Skeletal muscle cell (primary cell): Measurements from ENCODE around the gene YPEL1.
A peak's percentile ranks its signal among the peaks of the same experiment; 100 is the strongest.
"Not testable (repeated sequence)": the region's sequence is repeated elsewhere in the genome, so short reads cannot be mapped to it uniquely, and the experiment has no call there.

Experiments
- DNase-seq: peaks from one replicate; pipeline ENCODE4 v3.0.0-alpha.2; 2010; ENCODE audit warnings: low read depth
- H3K4me3 ChIP-seq: 2 replicates; pipeline ENCODE4 v1.5.1; 2011; ENCODE audit warnings: low read depth, mild to moderate bottlenecking, control low read depth, low read length, moderate library complexity

YPEL1 gene

DNA sequence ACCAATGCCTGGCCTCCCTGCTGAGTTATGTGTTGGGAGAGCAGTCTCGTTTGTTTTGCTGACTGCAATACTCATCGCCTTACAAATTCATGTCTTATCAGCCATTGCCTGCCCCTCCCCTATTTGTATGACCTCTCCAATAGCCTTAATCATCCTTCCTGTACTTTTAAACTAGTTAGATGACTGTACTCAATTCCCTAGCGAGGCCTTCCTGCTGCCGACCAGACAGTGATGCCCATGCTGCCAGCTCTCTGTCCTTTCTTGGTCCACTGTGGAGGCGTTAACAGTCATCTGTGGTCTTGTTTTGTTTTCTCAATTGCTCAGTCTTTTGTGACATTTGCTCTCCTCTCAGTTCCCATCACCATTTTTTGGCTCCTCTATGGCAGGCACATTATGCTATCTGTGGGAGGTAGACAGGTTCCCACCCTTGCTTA lies 20.3 kb upstream of the YPEL1 start:
- DNase-seq: peak; percentile 58
- no peak overlapping the region for H3K4me3 ChIP-seq

DNA sequence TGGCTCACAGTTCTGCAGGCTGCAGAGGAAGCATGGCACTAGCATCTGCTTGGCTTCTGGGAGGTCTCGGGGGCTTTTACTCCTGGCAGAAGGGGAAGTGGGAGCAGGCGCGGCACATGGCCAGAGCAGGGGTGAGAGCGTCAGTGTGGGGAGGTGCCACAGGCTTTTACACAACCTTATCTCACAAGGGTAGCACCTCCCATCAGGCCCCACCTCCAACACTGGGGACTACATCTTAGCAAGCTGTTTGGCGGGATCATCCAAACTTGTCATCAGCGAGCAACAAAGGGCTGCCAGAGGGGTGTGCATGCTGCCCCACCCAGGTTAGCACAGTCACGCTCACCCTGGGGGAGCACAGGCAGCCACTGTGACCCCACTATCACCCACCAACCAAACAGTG lies 18.9 kb upstream of the YPEL1 start:
- no peak for DNase-seq
- H3K4me3 ChIP-seq: no peak overlapping the region

GRCh38 chr22:21753374-21754111 lies 17.9 kb upstream of the YPEL1 start:
- H3K4me3 ChIP-seq: no peak overlapping the region
- DNase-seq: no peak

GRCh38 chr22:21752276-21752675 lies 16.7 kb upstream of the YPEL1 start:
- DNase-seq: no peak
- H3K4me3 ChIP-seq: no peak overlapping the region

- H3K4me3 ChIP-seq: no peak overlapping the region
- no peak for DNase-seq
Observed at GRCh38 chr22:21745948-21746347, 10.4 kb upstream of the YPEL1 start.

DNA sequence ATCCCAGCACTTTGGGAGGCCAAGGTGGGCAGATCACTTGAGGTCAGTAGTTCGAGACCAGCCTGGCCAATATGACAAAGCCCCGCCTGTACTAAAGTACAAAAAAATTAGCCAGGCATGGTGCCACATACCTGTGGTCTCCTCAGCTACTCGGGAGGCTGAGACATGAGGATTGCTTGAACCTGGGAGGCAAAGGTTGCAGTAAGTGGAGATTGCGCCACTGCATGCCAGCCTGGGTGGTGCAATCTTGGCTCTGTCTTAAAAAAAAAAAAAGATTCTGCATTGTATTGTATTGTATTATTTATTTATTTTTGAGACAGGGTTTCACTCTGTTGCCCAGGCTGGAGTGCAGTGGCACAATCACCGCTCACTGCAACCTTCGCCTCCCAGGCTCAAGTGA lies 9.3 kb upstream of the YPEL1 start:
- H3K4me3 ChIP-seq, DNase-seq: not testable (repeated sequence)

- H3K4me3 ChIP-seq: no peak overlapping the region
- no peak for DNase-seq
Observed at GRCh38 chr22:21741790-21742189, 6.2 kb upstream of the YPEL1 start.

- no peak overlapping the region for H3K4me3 ChIP-seq
- no peak for DNase-seq
Observed at GRCh38 chr22:21741059-21741458, 5.5 kb upstream of the YPEL1 start.

GRCh38 chr22:21739828-21740377 lies 4.3 kb upstream of the YPEL1 start:
- H3K4me3 ChIP-seq: no peak overlapping the region
- no peak for DNase-seq

- H3K4me3 ChIP-seq: no peak overlapping the region
- DNase-seq: no peak
Observed at GRCh38 chr22:21738966-21739365, 3.4 kb upstream of the YPEL1 start.

GRCh38 chr22:21738081-21738480 lies 2.5 kb upstream of the YPEL1 start:
- DNase-seq: no peak
- H3K4me3 ChIP-seq: no peak overlapping the region

DNA sequence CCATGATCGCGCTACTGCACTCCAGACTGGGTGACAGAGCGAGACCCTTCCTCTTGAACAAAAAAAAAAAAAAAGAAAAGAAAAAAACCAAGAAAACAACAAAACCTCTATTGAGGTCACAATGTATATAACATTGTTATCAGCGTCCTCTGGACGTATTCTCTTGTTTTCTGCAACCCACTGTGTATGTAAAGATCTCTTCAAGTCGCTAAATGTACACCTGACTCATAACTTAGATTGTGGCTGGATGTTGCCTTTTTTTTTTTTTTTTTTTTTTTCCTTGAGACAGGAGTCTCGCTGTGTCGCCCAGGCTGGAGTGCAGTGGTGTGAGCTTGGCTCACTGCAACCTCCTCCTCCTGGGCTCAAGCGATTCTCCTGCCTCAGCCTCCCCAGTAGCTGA lies 1.4 kb upstream of the YPEL1 start:
- H3K4me3 ChIP-seq: no peak overlapping the region
- no peak for DNase-seq

DNA sequence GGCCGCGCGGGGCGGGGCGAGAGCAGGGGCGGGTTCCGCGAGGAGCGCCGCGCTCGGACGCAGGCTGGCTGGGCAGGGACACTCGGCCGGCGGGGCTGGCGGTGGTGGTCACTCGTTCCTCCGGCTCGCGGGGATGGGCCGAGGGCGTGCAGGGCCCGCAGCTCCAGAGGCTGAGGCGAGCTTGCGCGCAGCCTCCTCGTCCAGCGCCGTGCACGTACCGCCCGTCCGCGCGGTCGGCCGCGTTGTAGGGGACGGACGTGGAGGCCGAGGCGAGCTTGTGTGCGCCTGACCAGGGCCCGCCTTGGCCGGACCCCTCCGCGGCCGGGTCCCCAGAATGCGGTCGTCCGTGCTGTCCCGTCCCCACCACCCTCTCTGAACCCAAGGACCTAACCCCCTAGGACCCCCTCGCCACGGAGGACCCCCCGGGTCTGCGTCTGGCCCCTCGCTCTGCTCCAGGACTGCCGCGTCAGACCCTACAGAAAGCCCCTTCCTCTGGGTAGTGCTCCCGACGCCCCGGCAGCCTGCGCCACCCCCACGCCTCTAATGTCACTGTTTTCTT lies 569 bp upstream of the YPEL1 start:
- no peak for DNase-seq

DNA sequence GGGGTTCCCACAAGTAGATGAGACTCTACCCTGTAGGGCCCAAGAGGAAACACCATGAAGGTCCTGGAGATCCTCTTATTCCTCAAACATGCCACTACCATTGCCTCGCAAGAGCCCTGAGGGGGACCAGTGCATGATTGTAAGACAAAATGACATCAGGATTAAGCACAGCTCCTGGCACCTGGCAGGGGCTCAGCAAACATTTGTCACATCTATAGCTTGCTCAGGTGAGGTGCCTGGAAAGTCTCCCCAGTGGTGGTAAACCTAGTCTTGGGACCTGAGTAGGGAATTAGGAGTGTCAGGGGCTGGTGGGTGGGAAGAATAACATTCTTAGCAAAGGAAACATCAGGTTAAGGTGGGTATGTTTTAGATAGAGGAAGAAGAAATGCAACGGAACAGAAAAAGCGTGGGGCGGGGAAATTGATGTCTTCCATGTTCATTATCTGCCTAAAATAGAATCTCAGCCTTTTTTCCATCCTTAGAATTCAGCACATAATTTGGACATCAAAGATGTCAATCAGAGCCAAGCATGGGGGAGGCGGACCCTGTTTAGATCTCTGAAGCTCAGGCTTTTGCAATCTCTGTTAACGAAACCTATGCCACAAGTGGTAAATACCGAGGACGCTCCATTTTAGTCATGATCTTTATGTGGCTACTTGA lies 924 bp downstream of the YPEL1 start:
- no peak for DNase-seq
- peak overlapping the region; percentile 49 for H3K4me3 ChIP-seq

More for the DNA sequence above, 569 bp upstream of the YPEL1 start:
- peak overlapping the region; percentile 53 for H3K4me3 ChIP-seq

DNA sequence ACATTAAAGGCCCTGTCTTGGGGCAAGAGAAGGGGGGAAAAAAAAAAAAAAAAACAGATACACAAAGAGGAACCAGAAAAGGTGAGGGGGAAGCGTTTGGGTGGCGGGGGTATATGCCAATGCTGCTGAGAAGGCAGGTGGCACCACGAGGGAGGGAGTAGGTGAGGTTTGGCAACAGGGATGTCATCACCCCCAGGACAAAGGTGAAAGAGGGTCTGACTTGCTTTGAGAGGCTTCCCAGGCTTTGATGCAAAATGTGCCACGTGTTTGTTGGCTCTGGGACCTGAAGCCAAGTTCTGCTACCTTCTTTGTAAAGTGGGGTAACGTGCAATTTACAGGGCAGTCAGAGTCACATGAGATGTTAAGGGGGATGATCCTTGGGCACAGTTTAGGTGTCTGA lies 4.1 kb downstream of the YPEL1 start:
- no peak for DNase-seq
- no peak overlapping the region for H3K4me3 ChIP-seq

DNA sequence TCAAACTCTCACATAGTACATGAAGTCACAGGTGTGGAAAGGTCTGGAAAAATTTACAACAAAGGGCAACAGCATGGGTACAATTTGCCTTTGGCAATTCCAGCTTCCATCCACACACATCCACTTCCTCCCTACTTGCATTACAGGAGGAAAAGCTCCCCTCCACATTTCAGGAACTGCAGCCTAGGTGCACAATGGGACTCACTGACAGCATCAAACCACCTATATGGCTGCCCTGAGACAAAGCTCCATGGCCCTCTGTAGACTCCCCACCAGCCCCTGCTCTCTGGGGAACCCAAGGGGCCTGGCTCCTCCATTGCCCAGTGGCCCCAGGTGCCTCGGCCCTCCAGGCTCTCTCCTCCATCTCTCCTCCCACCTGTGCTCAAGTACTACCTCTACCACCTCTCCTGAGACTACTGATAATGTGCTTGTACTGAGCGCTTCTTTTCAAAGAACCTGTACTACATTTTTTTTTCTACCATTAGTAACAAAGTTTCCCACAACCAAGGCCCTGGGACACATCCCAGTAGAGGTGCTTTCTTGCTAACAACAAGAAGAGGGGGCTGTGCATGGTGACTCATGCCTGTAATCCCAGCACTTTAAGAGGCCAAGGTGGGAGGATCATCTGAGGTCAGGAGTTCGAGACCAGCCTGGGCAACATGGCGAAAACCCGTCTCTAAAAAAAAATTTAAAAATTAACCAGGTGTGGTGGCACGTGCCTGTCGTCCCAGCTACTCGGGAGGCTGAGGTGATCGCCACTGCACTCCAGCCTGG lies 4.9 kb downstream of the YPEL1 start:
- H3K4me3 ChIP-seq: no peak overlapping the region
- no peak for DNase-seq

GRCh38 chr22:21729184-21729583 lies 6.4 kb downstream of the YPEL1 start:
- not testable (repeated sequence) for H3K4me3 ChIP-seq, DNase-seq

- no peak overlapping the region for H3K4me3 ChIP-seq
- no peak for DNase-seq
Observed at GRCh38 chr22:21728270-21728669, 7.3 kb downstream of the YPEL1 start.

DNA sequence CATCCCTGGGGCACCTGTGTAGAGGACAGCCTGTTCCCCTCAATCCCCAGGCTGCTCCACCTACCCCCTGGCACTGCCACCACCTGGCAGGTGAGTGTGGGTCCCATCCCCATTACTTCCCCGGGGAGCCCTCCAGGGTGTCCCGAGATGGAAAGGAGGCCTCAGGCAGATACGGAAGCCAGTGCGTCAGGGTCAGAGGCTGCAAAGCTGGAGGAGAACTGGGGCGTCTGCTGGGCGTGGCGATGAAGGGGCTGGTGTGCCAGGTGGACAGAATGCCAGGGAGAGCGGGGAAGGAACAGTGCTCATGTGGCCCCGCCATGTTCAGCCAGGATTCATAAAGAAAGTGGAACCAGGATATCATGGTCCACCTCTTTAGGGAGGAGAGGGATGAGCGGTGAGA lies 7.8 kb downstream of the YPEL1 start:
- no peak overlapping the region for H3K4me3 ChIP-seq
- DNase-seq: no peak

DNA sequence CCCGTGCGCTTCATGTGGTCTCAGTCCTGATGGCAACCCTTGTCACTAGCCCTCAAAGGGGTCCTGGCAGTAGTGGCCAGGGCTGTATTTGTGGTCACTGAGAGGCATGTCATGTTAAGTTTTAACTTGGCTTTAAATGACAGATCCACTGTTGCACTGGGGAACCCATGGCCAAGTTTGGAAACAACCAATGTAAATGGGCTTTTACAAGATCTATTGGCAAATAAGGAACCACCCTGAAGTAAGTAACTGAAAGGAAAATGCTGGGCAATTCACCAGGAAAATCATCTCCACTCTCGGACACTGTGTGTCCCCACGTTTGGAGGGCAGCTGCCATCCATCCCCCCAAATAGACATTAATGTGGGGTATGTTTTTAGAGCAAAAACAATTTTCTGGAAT lies 8.4 kb downstream of the YPEL1 start:
- H3K4me3 ChIP-seq: no peak overlapping the region
- DNase-seq: no peak
